Muscle of leg (tissue), 11 donors: ENCODE results near the gene GSTM1. TPM values are rescaled to one million over a fixed set of nuclear protein-coding genes. Genes with fewer than 3 reads are reported as not detected.

Experiments
- DNase-seq: peaks from one replicate; pipeline ENCODE4 v3.0.0; 2013
- H3K27ac ChIP-seq: one replicate; pipeline ENCODE4 v1.5.1; 2013; ENCODE audit warnings: mild to moderate bottlenecking, low read length, control low read depth
- H3K27me3 ChIP-seq: one replicate; pipeline ENCODE4 v1.6.1; 2013; ENCODE audit warnings: low read length; ENCODE audit not compliant: control insufficient read depth, insufficient read depth
- H3K36me3 ChIP-seq: one replicate; pipeline ENCODE4 v1.6.1; 2013; ENCODE audit warnings: low read length; ENCODE audit not compliant: control insufficient read depth, insufficient read depth
- H3K4me1 ChIP-seq: one replicate; pipeline ENCODE4 v1.6.1; 2013; ENCODE audit warnings: low read length; ENCODE audit not compliant: control insufficient read depth, insufficient read depth
- H3K4me3 ChIP-seq: one replicate; pipeline ENCODE4 v1.5.1; 2013; ENCODE audit warnings: low read length, control low read depth
- H3K9me3 ChIP-seq: replicated peaks from 2 replicates; pipeline ENCODE4 v1.6.1; 2013; ENCODE audit warnings: low read depth, low read length; ENCODE audit not compliant: control insufficient read depth
- WGBS: methylation state at CpG from one replicate; pipeline ENCODE4 v1.1.5; 2013; ENCODE audit warnings: missing lambda C conversion rate; ENCODE audit not compliant: insufficient coverage; 5-methylcytosine and 5-hydroxymethylcytosine counted together
- polyA plus RNA-seq, 8 donors: library from polyadenylated mRNA; unstranded; fragments of 120-200 nt; gene quantifications; one replicate each; pipeline versions ENCODE4 v1.2.1 to v1.2.3, GENCODE V29; 2013; ENCODE audit warnings: inconsistent platforms in 1 of 8, low replicate concordance in 1 of 8; ENCODE audit not compliant: insufficient read length in 8 of 8, insufficient read depth in 1 of 8
- total RNA-seq: library from RNA; stranded (reverse); fragments of 120-200 nt; gene quantifications from one replicate; pipeline ENCODE4 v1.2.4, GENCODE V29; 2013

GSTM1 gene
- total and polyA plus RNA-seq, 9 donors = 0.50 to 70.2 (median 15.3) TPM

GRCh38 chr1:109739738-109740614 is 52.4 kb downstream of the GSTM1 start:
- H3K36me3 ChIP-seq = peaks cover 18% of the 10 kb centered on the region
- peak overlapping the region; percentile 84 for H3K27ac ChIP-seq
- H3K4me3 ChIP-seq = peak overlapping the region; percentile 80
- peak; percentile 86 for DNase-seq
- peaks cover 3% of the 10 kb centered on the region for H3K27me3 ChIP-seq
- H3K4me1 ChIP-seq = peaks cover 10% of the 10 kb centered on the region
- H3K9me3 ChIP-seq = no peaks in the 10 kb centered on the region
- under 1% methylated on average over 65 of the region's 86 CpGs for WGBS

GRCh38 chr1:109740615-109741373 is 53.2 kb downstream of the GSTM1 start, which contains the start of gene GSTM3:
GSTM3 (minus strand) TSS chr1:109741038; CDS start chr1:109740287, 751 bp downstream.
- DNase-seq = no peak
- WGBS = 3% methylated on average over 9 of the region's 10 CpGs
- H3K27ac ChIP-seq = peak within 1 kb of the TSS; percentile 84
- H3K4me1 ChIP-seq = peaks cover 10% of the 10 kb centered on the region
- peaks cover 18% of the 10 kb centered on the region for H3K36me3 ChIP-seq
- H3K27me3 ChIP-seq = peaks cover 3% of the 10 kb centered on the region
- peak within 1 kb of the TSS; percentile 80 for H3K4me3 ChIP-seq
- no peaks in the 10 kb centered on the region for H3K9me3 ChIP-seq

Other genes with a start within 250 kb of the GSTM1 start
- gene SYPL2, start 221.3 kb upstream of the GSTM1 start, total RNA-seq = 57.3 TPM
- 100 to 1,000 TPM; 104 to 258 (median 199) TPM for gene SYPL2, start 221.3 kb upstream of the GSTM1 start, polyA plus RNA-seq
- gene ATXN7L2, start 203.9 kb upstream of the GSTM1 start, total RNA-seq = 8.5 TPM
- gene ATXN7L2, start 203.9 kb upstream of the GSTM1 start, polyA plus RNA-seq = 10 to 100 TPM in 7 of 8 donors, 1 to 10 TPM in 1; 8.6 to 35.9 (median 22.6) TPM
- 3.9 TPM for gene CYB561D1, start 193.7 kb upstream of the GSTM1 start, total RNA-seq
- 10 to 100 TPM in 2 of 8 donors, 1 to 10 TPM in 6; 6.4 to 13.8 (median 9.2) TPM for gene CYB561D1, start 193.7 kb upstream of the GSTM1 start, polyA plus RNA-seq
- gene AMIGO1, start 178.1 kb upstream of the GSTM1 start, total RNA-seq = 12.3 TPM
- gene AMIGO1, start 178.1 kb upstream of the GSTM1 start, polyA plus RNA-seq = 10 to 100 TPM in 6 of 8 donors, 1 to 10 TPM in 2; 8.5 to 13.8 (median 11.3) TPM
- gene GPR61, start 147.9 kb upstream of the GSTM1 start, total RNA-seq = 1.4 TPM
- 1 to 10 TPM; 1.4 to 2.7 (median 1.7) TPM for gene GPR61, start 147.9 kb upstream of the GSTM1 start, polyA plus RNA-seq
- 7.8 TPM for gene GNAI3, start 139.2 kb upstream of the GSTM1 start, total RNA-seq
- gene GNAI3, start 139.2 kb upstream of the GSTM1 start, polyA plus RNA-seq = 10 to 100 TPM in 1 of 8 donors, 1 to 10 TPM in 7; 6.9 to 10.0 (median 7.3) TPM
- 0.13 TPM for gene GNAT2, start 68.2 kb upstream of the GSTM1 start, total RNA-seq
- not detected for gene GNAT2, start 68.2 kb upstream of the GSTM1 start, polyA plus RNA-seq
- gene AMPD2, start 68.0 kb upstream of the GSTM1 start, total RNA-seq = 24.6 TPM
- gene AMPD2, start 68.0 kb upstream of the GSTM1 start, polyA plus RNA-seq = 10 to 100 TPM; 31.3 to 45.0 (median 35.0) TPM
- gene GSTM4, start 31.7 kb upstream of the GSTM1 start, total RNA-seq = 10.8 TPM
- gene GSTM4, start 31.7 kb upstream of the GSTM1 start, polyA plus RNA-seq = 10 to 100 TPM; 15.1 to 23.9 (median 20.6) TPM
- gene GSTM2, start 19.8 kb upstream of the GSTM1 start, total RNA-seq = 51.4 TPM
- 100 to 1,000 TPM; 124 to 186 (median 146) TPM for gene GSTM2, start 19.8 kb upstream of the GSTM1 start, polyA plus RNA-seq
- 19.4 TPM for gene GSTM5, start 24.4 kb downstream of the GSTM1 start, total RNA-seq
- 10 to 100 TPM; 10.2 to 48.0 (median 17.8) TPM for gene GSTM5, start 24.4 kb downstream of the GSTM1 start, polyA plus RNA-seq
- 51.3 TPM for gene GSTM3, start 53.2 kb downstream of the GSTM1 start, total RNA-seq
- gene GSTM3, start 53.2 kb downstream of the GSTM1 start, polyA plus RNA-seq = 10 to 100 TPM; 29.2 to 62.0 (median 48.9) TPM
- not detected for gene EPS8L3, start 76.1 kb downstream of the GSTM1 start, total RNA-seq
- gene EPS8L3, start 76.1 kb downstream of the GSTM1 start, polyA plus RNA-seq = 1 to 10 TPM in 2 of 8 donors, under 1 TPM in 1, not detected in 5; 0.12 to 7.4 (median 2.4) TPM
- 6.3 TPM for gene CSF1, start 223.0 kb downstream of the GSTM1 start, total RNA-seq
- 10 to 100 TPM in 4 of 8 donors, 1 to 10 TPM in 4; 8.6 to 14.1 (median 9.8) TPM for gene CSF1, start 223.0 kb downstream of the GSTM1 start, polyA plus RNA-seq